Testis (tissue), 2 donors: Measurements from ENCODE around the gene TBC1D30.

Source experiments
- CTCF ChIP-seq, 3 experiments: fragments of 450-650 bp in 2 of 3; fragments of 200-600 bp in 1 of 3; sonication (generic) in 1 of 3; IDR thresholded peaks; one replicate each; pipeline ENCODE4 v1.5.1; 2016 to 2019; ENCODE audit warnings: antibody characterized with exemption in 3 of 3, mild to moderate bottlenecking in 2 of 3, moderate library complexity in 1 of 3
- POLR2A ChIP-seq: fragments of 450-650 bp; IDR thresholded peaks from one replicate; pipeline ENCODE4 v1.6.1; 2017; ENCODE audit warnings: antibody characterized with exemption, mild to moderate bottlenecking, moderate library complexity

- no peak for TF ChIP-seq CTCF (IDR thresholded peaks at IDR 0.05)
- TF ChIP-seq POLR2A, result no peak
These were observed 10.7 kb upstream of the TBC1D30 start for GRCh38 chr12:64813723-64814122.
